Endothelial cell of umbilical vein (primary cell): ENCODE measurements around the gene RFFL. TPM values are rescaled to one million over a fixed set of nuclear protein-coding genes. Genes with fewer than 3 reads are reported as not detected.

Experiments
- BruUV-seq: library from RNA; stranded (reverse); fragments of 400-500 nt; replicated peaks from 2 replicates; lab custom pipeline; 2021; lab: Mats Ljungman, UMichigan
- CTCF ChIA-PET: fragments of 300-600, 350-600 bp; sonication (Branson Sonifier 250); formaldehyde crosslinking; loops from one replicate; lab custom pipeline; 2021; ENCODE audit warnings: antibody characterized with exemption, inconsistent platforms; lab: Charles Lee
- POLR2A ChIA-PET: fragments of 300-600, 350-600 bp; sonication (Branson Sonifier 250); formaldehyde crosslinking; loops from one replicate; lab custom pipeline; 2021; ENCODE audit warnings: antibody characterized with exemption, inconsistent platforms; lab: Charles Lee
- DNase-seq: peaks from one replicate; pipeline ENCODE4 v3.0.0-alpha.2; 2011; ENCODE audit warnings: low read depth, low spot score
- FAIRE-seq: peaks from 2 replicates; lab custom pipeline; 2011; peaks lifted over from hg19 to GRCh38; lab: Jason Lieb, UNC
- H2AFZ ChIP-seq: 2 replicates; pipeline ENCODE4 v1.6.0; 2012; ENCODE audit warnings: low read depth, low read length, control low read depth, inconsistent platforms
- H3K27ac ChIP-seq: 2 replicates; pipeline ENCODE4 v1.5.1; 2011; ENCODE audit warnings: low read depth, mild to moderate bottlenecking, control low read depth, low read length, moderate library complexity; ENCODE audit not compliant: insufficient read depth
- H3K27me3 ChIP-seq, 2 experiments: 2 replicates each; pipeline versions ENCODE4 v1.6.0 to v1.6.1; 2011; ENCODE audit warnings: low read length in 2 of 2, mixed read lengths in 1 of 2; ENCODE audit not compliant: control insufficient read depth in 2 of 2, insufficient read depth in 2 of 2
- H3K36me3 ChIP-seq, 2 experiments: 2 replicates in 1 of 2; 3 replicates in 1 of 2; pipeline ENCODE4 v1.5.1; 2011; ENCODE audit warnings: low read length in 2 of 2, mild to moderate bottlenecking in 1 of 2, moderate library complexity in 1 of 2; ENCODE audit not compliant: control insufficient read depth in 2 of 2, insufficient read depth in 2 of 2; ENCODE audit errors: extremely low read depth in 1 of 2
- H3K4me1 ChIP-seq: 3 replicates; pipeline ENCODE4 v1.5.1; 2011; ENCODE audit warnings: mild to moderate bottlenecking, low read length; ENCODE audit not compliant: control insufficient read depth, insufficient read depth; ENCODE audit errors: extremely low read depth
- H3K4me2 ChIP-seq: 2 replicates; pipeline ENCODE4 v1.6.1; 2011; ENCODE audit warnings: low read length, control low read depth, mixed read lengths; ENCODE audit not compliant: insufficient read depth
- H3K4me3 ChIP-seq, 3 experiments: fragments of 200-600 bp in 1 of 3; sonication (generic), shearing (Covaris generic) in 1 of 3; replicated peaks in 1 of 3; 2 replicates each; pipeline ENCODE4 v1.5.1; 2011 to 2016; ENCODE audit warnings: control low read depth in 3 of 3, low read length in 3 of 3, mild to moderate bottlenecking in 2 of 3, inconsistent platforms in 1 of 3, low read depth in 1 of 3, moderate library complexity in 1 of 3; ENCODE audit not compliant: insufficient read depth in 1 of 3
- H3K79me2 ChIP-seq: 2 replicates; pipeline ENCODE4 v1.6.0; 2012; ENCODE audit warnings: low read length, inconsistent platforms; ENCODE audit not compliant: control insufficient read depth, insufficient read depth
- H3K9ac ChIP-seq: replicated peaks from 2 replicates; pipeline ENCODE3; 2011; ENCODE audit warnings: low read length, control low read depth; ENCODE audit not compliant: insufficient read depth; ENCODE audit errors: extremely low read depth
- H3K9me1 ChIP-seq: replicated peaks from 3 replicates; pipeline ENCODE4 v1.6.0; 2011; ENCODE audit warnings: mild to moderate bottlenecking, low read length; ENCODE audit not compliant: control insufficient read depth, insufficient read depth; ENCODE audit errors: extremely low read depth
- H3K9me3 ChIP-seq: replicated peaks from 2 replicates; pipeline ENCODE4 v1.5.1; 2012; ENCODE audit warnings: low read length, inconsistent platforms; ENCODE audit not compliant: control insufficient read depth, insufficient read depth
- H4K20me1 ChIP-seq: replicated peaks from 2 replicates; pipeline ENCODE3; 2011; ENCODE audit warnings: mild to moderate bottlenecking, low read length; ENCODE audit not compliant: control insufficient read depth, insufficient read depth; ENCODE audit errors: extremely low read depth
- CTCF ChIP-seq, 2 donors: IDR thresholded peaks; 1 replicate in 1 of 2; 2 replicates in 1 of 2; pipeline ENCODE4 v1.5.1; 2011; ENCODE audit warnings: low read length in 2 of 2, mild to moderate bottlenecking in 2 of 2, moderate library complexity in 2 of 2, control low read depth in 1 of 2, inconsistent platforms in 1 of 2, low read depth in 1 of 2; ENCODE audit not compliant: insufficient read depth in 1 of 2; ENCODE audit errors: extremely low read depth in 1 of 2
- EZH2 ChIP-seq: IDR thresholded peaks from 2 replicates; pipeline ENCODE4 v1.6.1; 2012; ENCODE audit warnings: borderline replicate concordance, low read depth, mild to moderate bottlenecking, moderate library complexity, low read length, inconsistent platforms; ENCODE audit not compliant: severe bottlenecking
- FOS ChIP-seq: IDR thresholded peaks from 2 replicates; pipeline ENCODE4 v1.6.1; 2011; ENCODE audit warnings: mild to moderate bottlenecking, low read length, moderate library complexity, borderline replicate concordance; ENCODE audit not compliant: insufficient read depth
- GATA2 ChIP-seq: IDR thresholded peaks from 2 replicates; pipeline ENCODE4 v1.7.0; 2011; ENCODE audit warnings: low read depth, mild to moderate bottlenecking, moderate library complexity, mixed read lengths, low read length; ENCODE audit not compliant: insufficient read length, insufficient read depth
- JUN ChIP-seq: IDR thresholded peaks from 2 replicates; pipeline ENCODE4 v1.6.1; 2011; ENCODE audit warnings: borderline replicate concordance, low read depth; ENCODE audit not compliant: insufficient read length, insufficient read depth
- MAX ChIP-seq: IDR thresholded peaks from 2 replicates; pipeline ENCODE4 v1.6.1; 2011; ENCODE audit not compliant: insufficient read depth, insufficient read length
- MYC ChIP-seq: IDR thresholded peaks from one replicate; pipeline ENCODE4 v1.6.1; 2011; ENCODE audit warnings: mild to moderate bottlenecking, low read depth, low read length
- POLR2A ChIP-seq: IDR thresholded peaks from 2 replicates; pipeline ENCODE4 v1.6.1; 2012; ENCODE audit warnings: low read depth, mild to moderate bottlenecking, control low read depth, low read length
- POLR2AphosphoS5 ChIP-seq: IDR thresholded peaks from 2 replicates; pipeline ENCODE4 v1.6.1; 2012; ENCODE audit warnings: low read depth, mild to moderate bottlenecking, control low read depth, low read length, moderate library complexity; ENCODE audit not compliant: insufficient read depth
- dilution Hi-C: fragments of 300-500 bp; cut with MboI; formaldehyde crosslinking; loops from one replicate; pipeline ENCODE4 v1.15.0; 2019; ENCODE audit warnings: low sequenced_read_pairs; ENCODE audit not compliant: extremely low pct_ligation_motif_present
- intact Hi-C: fragments of 100-400 bp; cut with micrococcal nuclease; formaldehyde crosslinking; loops from one replicate; pipeline ENCODE4 v1.10.0; 2022
- polyA plus RNA-seq, 4 experiments: library from polyadenylated mRNA; depleted of rRNA in 3 of 4; stranded (reverse) in 3 of 4; unstranded in 1 of 4; fragments of >200 nt; gene quantifications; 2 replicates each; pipeline versions ENCODE4 v1.2.1 to v1.2.3, GENCODE V29; 2011 to 2012; ENCODE audit warnings: missing spikeins in 1 of 4
- total RNA-seq: library from RNA; stranded (reverse); gene quantifications from 2 replicates; pipeline ENCODE4 v1.2.3, GENCODE V29; 2021

Gene RFFL
- total and polyA plus RNA-seq, 2 donors (not counting 3 experiments of a cell fraction or from before 2014, with no cell fraction given) = 7.0 to 14.1 TPM

- ChIA-PET POLR2A (interaction anchor here (0.7 kb wide), 1 partner anchor 73 kb away, joined by 4 read pairs; no protein-coding TSS in a partner anchor), CTCF (interaction anchor here (1.4 to 1.9 kb wide), 3 partner anchors 10 to 87 kb away, joined by 3 to 4 read pairs (median 4); partner anchors contain the start of gene RFFL)
Measured at GRCh38 chr17:35086931-35087573, 23.5 kb upstream of the RFFL start.

More at GRCh38 chr17:35086931-35087573, 23.5 kb upstream of the RFFL start:
- FAIRE-seq (no peak), DNase-seq (no peak)
- Histone ChIP-seq H3K9me1 (no peaks in the 10 kb centered on the region), H3K4me2 (no peak overlapping the region), H3K9me3 (no peaks in the 10 kb centered on the region), H3K4me3 (no peak overlapping the region), H3K36me3 (no peaks in the 10 kb centered on the region), H3K4me1 (peaks cover 34% of the 10 kb centered on the region), H3K27ac (no peak overlapping the region), H3K9ac (no peak overlapping the region), H4K20me1 (no peaks in the 10 kb centered on the region), H3K27me3 (no peaks in the 10 kb centered on the region), H2AFZ (no peak overlapping the region), H3K79me2 (peaks cover 40% of the 10 kb centered on the region)
- TF ChIP-seq EZH2 (no peak), CTCF (IDR thresholded peaks at IDR 0.05; ENCODE audit: extremely low read depth in 1 of 2, insufficient read depth in 1 of 2, low read depth in 1 of 2, low read length in 2 of 2) (no peak), MYC (no peak), JUN (no peak), GATA2 (no peak), MAX (no peak), FOS (no peak), POLR2A (no peak), POLR2AphosphoS5 (no peak)
- intact Hi-C loops = no loop called here
- dilution Hi-C loops = no loop called here
- BruUV-seq = no TSS peak
